Measurements from ENCODE around the gene PARP14. TPM values are rescaled to one million over a fixed set of nuclear protein-coding genes. Genes with fewer than 3 reads are reported as not detected.
A peak's percentile ranks its signal among the peaks of the same experiment; 100 is the strongest.

The PARP14 gene
- total and polyA plus RNA-seq, 4 donors: 13.9 to 40.3 (median 24.7) TPM

- Histone ChIP-seq H3K9me3 (ENCODE audit: control insufficient read depth, insufficient read depth, low read length) (no peaks in the 10 kb centered on the region), H3K4me1 (ENCODE audit: control insufficient read depth, insufficient read depth, low read length) (no peaks in the 10 kb centered on the region), H3K4me3 (ENCODE audit: low read depth, low read length) (no peak overlapping the region), H3K36me3 (ENCODE audit: control insufficient read depth, insufficient read depth, low read length) (no peaks in the 10 kb centered on the region), H3K27me3 (ENCODE audit: control insufficient read depth, insufficient read depth, low read length) (no peaks in the 10 kb centered on the region), H3K27ac (ENCODE audit: low read depth, low read length) (no peak overlapping the region)
- WGBS (ENCODE audit: insufficient coverage): no CpG with 5 or more reads among the region's 14 CpGs
- no peak for DNase-seq (ENCODE audit: low read depth in 4 of 6, low spot score in 6 of 6)
Measured at GRCh38 chr3:122660297-122660974, 20.2 kb upstream of the PARP14 start.

DNA sequence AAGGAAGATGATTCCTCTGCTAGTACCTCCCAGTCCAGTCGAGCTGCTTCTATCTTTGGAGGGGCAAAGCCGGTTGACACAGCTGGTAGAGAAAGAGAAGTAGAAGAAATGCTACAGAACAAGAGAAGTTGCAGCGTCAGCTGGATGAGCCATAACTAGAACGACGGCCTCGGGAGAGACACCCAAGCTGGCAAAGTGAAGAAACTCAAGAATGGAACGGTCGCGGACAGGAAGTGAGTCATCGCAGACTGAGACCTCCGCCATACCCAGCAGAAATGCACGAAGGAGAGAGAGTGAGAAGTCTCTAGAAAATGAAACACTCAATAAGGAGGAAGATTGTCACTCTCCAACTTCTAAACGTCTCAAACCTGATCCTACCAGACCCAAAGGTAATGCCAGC, 19.0 kb upstream of the PARP14 start:
- Histone ChIP-seq H3K4me1 (ENCODE audit: control insufficient read depth, insufficient read depth, low read length) (no peaks in the 10 kb centered on the region), H3K36me3 (ENCODE audit: control insufficient read depth, insufficient read depth, low read length) (no peaks in the 10 kb centered on the region), H3K4me3 (ENCODE audit: low read depth, low read length) (no peak overlapping the region), H3K27me3 (ENCODE audit: control insufficient read depth, insufficient read depth, low read length) (no peaks in the 10 kb centered on the region), H3K27ac (ENCODE audit: low read depth, low read length) (no peak overlapping the region), H3K9me3 (ENCODE audit: control insufficient read depth, insufficient read depth, low read length) (no peaks in the 10 kb centered on the region)
- no peak for DNase-seq (ENCODE audit: low read depth in 4 of 6, low spot score in 6 of 6)
- 93% methylated on average over 9 of the region's 13 CpGs for whole genome bisulfite sequencing (ENCODE audit: insufficient coverage)

DNA sequence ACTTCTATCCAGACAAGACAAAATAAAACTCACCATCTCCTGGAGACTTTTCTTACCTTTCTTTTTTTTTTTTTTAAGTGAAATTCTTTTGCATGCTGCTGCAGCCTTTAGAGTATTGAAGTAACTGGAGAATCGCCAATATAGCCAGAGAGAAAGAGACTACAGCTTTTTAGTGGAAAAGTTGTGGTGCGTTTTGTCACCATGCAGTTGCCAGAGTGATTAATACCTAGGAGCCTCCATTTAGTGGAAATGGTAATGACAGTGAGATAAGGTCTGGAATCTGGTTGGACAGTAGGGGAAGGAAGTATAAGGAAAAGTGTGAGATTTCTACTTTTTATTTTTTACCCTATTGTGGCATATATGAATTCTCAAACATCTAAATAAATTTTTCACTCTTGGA, 18.1 kb upstream of the PARP14 start:
- H3K36me3 ChIP-seq (ENCODE audit: control insufficient read depth, insufficient read depth, low read length): no peaks in the 10 kb centered on the region
- H3K27ac ChIP-seq (ENCODE audit: low read depth, low read length): no peak overlapping the region
- DNase-seq (ENCODE audit: low read depth in 4 of 6, low spot score in 6 of 6): no peak
- H3K9me3 ChIP-seq (ENCODE audit: control insufficient read depth, insufficient read depth, low read length): no peaks in the 10 kb centered on the region
- H3K4me1 ChIP-seq (ENCODE audit: control insufficient read depth, insufficient read depth, low read length): no peaks in the 10 kb centered on the region
- no peak overlapping the region for H3K4me3 ChIP-seq (ENCODE audit: low read depth, low read length)
- WGBS (ENCODE audit: insufficient coverage): 67% methylated on average over 1 of the region's 2 CpGs
- no peaks in the 10 kb centered on the region for H3K27me3 ChIP-seq (ENCODE audit: control insufficient read depth, insufficient read depth, low read length)

DNA sequence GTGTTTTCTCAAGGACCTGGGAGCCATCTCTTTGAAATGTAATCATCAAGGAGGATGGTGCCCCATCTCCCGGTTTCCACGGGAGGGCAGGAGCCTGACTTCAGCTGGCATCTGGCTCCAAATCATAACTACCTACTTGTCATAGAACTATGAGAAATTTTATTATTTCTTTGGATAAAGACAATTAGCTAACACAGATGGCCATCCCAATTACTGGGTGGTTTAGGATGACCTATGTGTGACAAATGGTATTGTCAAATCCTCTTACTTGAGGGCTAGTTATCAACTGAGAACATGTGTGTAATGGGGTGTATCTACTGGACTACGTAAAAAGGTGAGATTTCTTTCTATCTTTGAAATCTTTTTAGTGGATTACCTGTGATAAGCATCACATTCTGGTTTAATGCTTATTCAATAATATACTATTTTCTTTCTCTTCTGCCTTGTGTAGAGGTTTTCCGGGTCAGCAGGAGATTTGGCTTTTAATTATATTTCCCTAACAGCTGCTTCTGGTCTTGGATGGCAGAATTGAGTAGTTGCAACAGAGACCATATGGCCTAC, 15.3 kb upstream of the PARP14 start:
- DNase-seq (ENCODE audit: low read depth in 4 of 6, low spot score in 6 of 6): peak in 1 of 6 donors; percentile 15
- Histone ChIP-seq H3K27me3 (ENCODE audit: control insufficient read depth, insufficient read depth, low read length) (no peaks in the 10 kb centered on the region), H3K36me3 (ENCODE audit: control insufficient read depth, insufficient read depth, low read length) (no peaks in the 10 kb centered on the region), H3K4me3 (ENCODE audit: low read depth, low read length) (no peak overlapping the region), H3K4me1 (ENCODE audit: control insufficient read depth, insufficient read depth, low read length) (no peaks in the 10 kb centered on the region), H3K9me3 (ENCODE audit: control insufficient read depth, insufficient read depth, low read length) (no peaks in the 10 kb centered on the region), H3K27ac (ENCODE audit: low read depth, low read length) (no peak overlapping the region)
- WGBS (ENCODE audit: insufficient coverage): no CpG with 5 or more reads among the region's 4 CpGs

DNA sequence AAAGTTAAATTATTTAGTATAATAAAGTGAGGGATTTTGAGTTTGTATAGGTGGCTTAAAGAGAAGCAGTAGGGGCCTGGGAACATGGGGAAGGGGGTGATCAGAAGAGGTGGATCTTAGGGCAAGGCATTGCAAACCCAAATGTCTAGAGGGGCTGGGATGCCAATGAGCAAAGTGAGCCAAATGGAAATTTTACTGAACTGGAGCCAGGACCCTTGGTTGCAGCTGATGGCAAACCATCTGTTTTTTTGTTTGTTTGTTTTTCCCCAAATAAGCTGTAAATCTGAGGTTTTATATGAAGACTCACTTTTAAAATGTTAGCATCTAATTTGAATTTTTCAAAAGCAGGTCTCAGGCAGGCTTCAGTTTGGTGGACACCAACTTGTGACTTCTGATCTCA, 14.8 kb upstream of the PARP14 start:
- Histone ChIP-seq H3K4me3 (ENCODE audit: low read depth, low read length) (no peak overlapping the region), H3K4me1 (ENCODE audit: control insufficient read depth, insufficient read depth, low read length) (no peaks in the 10 kb centered on the region), H3K36me3 (ENCODE audit: control insufficient read depth, insufficient read depth, low read length) (no peaks in the 10 kb centered on the region), H3K9me3 (ENCODE audit: control insufficient read depth, insufficient read depth, low read length) (no peaks in the 10 kb centered on the region), H3K27ac (ENCODE audit: low read depth, low read length) (no peak overlapping the region), H3K27me3 (ENCODE audit: control insufficient read depth, insufficient read depth, low read length) (no peaks in the 10 kb centered on the region)
- DNase-seq (ENCODE audit: low read depth in 4 of 6, low spot score in 6 of 6): peak in 2 of 6 donors; percentile 38 to 52

- Histone ChIP-seq H3K4me1 (ENCODE audit: control insufficient read depth, insufficient read depth, low read length) (no peaks in the 10 kb centered on the region), H3K36me3 (ENCODE audit: control insufficient read depth, insufficient read depth, low read length) (no peaks in the 10 kb centered on the region), H3K27me3 (ENCODE audit: control insufficient read depth, insufficient read depth, low read length) (no peaks in the 10 kb centered on the region), H3K27ac (ENCODE audit: low read depth, low read length) (no peak overlapping the region), H3K9me3 (ENCODE audit: control insufficient read depth, insufficient read depth, low read length) (no peaks in the 10 kb centered on the region), H3K4me3 (ENCODE audit: low read depth, low read length) (no peak overlapping the region)
- WGBS (ENCODE audit: insufficient coverage): 92% methylated on average over 6 of the region's 8 CpGs
- DNase-seq (ENCODE audit: low read depth in 4 of 6, low spot score in 6 of 6): no peak
Measured at GRCh38 chr3:122668930-122669730, 11.5 kb upstream of the PARP14 start.

DNA sequence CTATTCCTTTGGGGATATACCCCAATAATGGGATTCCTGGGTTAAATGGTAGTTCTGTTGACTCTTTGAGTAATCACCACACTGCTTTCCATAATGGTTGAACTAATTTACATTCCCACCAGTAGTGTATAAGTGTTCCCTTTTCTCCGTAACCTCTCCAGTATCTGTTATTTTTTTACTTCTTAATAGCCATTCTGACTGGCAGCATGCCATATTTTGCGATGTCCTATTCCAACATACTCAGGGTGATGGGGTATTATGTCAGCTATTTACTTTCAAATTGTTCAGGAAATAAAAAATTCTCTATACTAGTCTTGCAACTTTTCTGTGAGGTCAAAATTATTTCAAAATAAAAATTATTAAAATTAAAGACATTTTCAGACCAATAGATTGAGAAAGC, 9.1 kb upstream of the PARP14 start:
- Histone ChIP-seq H3K36me3 (ENCODE audit: control insufficient read depth, insufficient read depth, low read length) (no peaks in the 10 kb centered on the region), H3K4me1 (ENCODE audit: control insufficient read depth, insufficient read depth, low read length) (no peaks in the 10 kb centered on the region), H3K27ac (ENCODE audit: low read depth, low read length) (no peak overlapping the region), H3K4me3 (ENCODE audit: low read depth, low read length) (no peak overlapping the region), H3K9me3 (ENCODE audit: control insufficient read depth, insufficient read depth, low read length) (no peaks in the 10 kb centered on the region), H3K27me3 (ENCODE audit: control insufficient read depth, insufficient read depth, low read length) (no peaks in the 10 kb centered on the region)
- no peak for DNase-seq (ENCODE audit: low read depth in 4 of 6, low spot score in 6 of 6)
- no CpG with 5 or more reads among the region's 2 CpGs for WGBS (ENCODE audit: insufficient coverage)

DNA sequence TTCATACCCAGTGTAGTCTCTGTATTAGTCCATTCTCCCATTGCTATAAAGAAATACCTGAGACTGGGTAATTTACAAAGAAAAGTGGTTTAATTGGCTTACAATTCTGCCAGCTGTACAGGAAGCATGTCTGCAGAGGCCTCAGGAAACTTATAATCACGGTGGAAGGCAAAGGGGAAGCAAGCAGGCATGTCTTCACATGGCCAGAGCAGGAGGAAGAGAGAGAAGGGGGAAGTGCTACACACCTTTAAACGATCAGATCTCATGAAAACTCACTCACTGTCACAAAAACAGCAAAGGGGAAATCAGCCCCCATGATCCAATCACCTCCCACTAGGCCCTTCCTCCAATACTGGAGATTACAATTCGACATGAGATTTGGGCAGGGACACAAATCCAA, 6.3 kb upstream of the PARP14 start:
- WGBS (ENCODE audit: insufficient coverage): no CpG with 5 or more reads among the region's 3 CpGs
- H3K36me3 ChIP-seq (ENCODE audit: control insufficient read depth, insufficient read depth, low read length): no peaks in the 10 kb centered on the region
- DNase-seq (ENCODE audit: low read depth in 4 of 6, low spot score in 6 of 6): no peak
- H3K4me1 ChIP-seq (ENCODE audit: control insufficient read depth, insufficient read depth, low read length): peaks cover 4% of the 10 kb centered on the region
- no peak overlapping the region for H3K4me3 ChIP-seq (ENCODE audit: low read depth, low read length)
- H3K9me3 ChIP-seq (ENCODE audit: control insufficient read depth, insufficient read depth, low read length): no peaks in the 10 kb centered on the region
- H3K27me3 ChIP-seq (ENCODE audit: control insufficient read depth, insufficient read depth, low read length): peaks cover 2% of the 10 kb centered on the region
- H3K27ac ChIP-seq (ENCODE audit: low read depth, low read length): no peak overlapping the region

GRCh38 chr3:122676759-122677158, 3.9 kb upstream of the PARP14 start:
- Histone ChIP-seq H3K27ac (ENCODE audit: low read depth, low read length) (no peak overlapping the region), H3K27me3 (ENCODE audit: control insufficient read depth, insufficient read depth, low read length) (peaks cover 18% of the 10 kb centered on the region), H3K9me3 (ENCODE audit: control insufficient read depth, insufficient read depth, low read length) (no peaks in the 10 kb centered on the region), H3K36me3 (ENCODE audit: control insufficient read depth, insufficient read depth, low read length) (no peaks in the 10 kb centered on the region), H3K4me1 (ENCODE audit: control insufficient read depth, insufficient read depth, low read length) (peaks cover 25% of the 10 kb centered on the region), H3K4me3 (ENCODE audit: low read depth, low read length) (no peak overlapping the region)
- DNase-seq (ENCODE audit: low read depth in 4 of 6, low spot score in 6 of 6): no peak
- no CpG with 5 or more reads among the region's 2 CpGs for WGBS (ENCODE audit: insufficient coverage)

GRCh38 chr3:122677216-122677615, 3.4 kb upstream of the PARP14 start:
- H3K4me1 ChIP-seq (ENCODE audit: control insufficient read depth, insufficient read depth, low read length): peaks cover 26% of the 10 kb centered on the region
- no peaks in the 10 kb centered on the region for H3K36me3 ChIP-seq (ENCODE audit: control insufficient read depth, insufficient read depth, low read length)
- no peak for DNase-seq (ENCODE audit: low read depth in 4 of 6, low spot score in 6 of 6)
- no peak overlapping the region for H3K27ac ChIP-seq (ENCODE audit: low read depth, low read length)
- no peak overlapping the region for H3K4me3 ChIP-seq (ENCODE audit: low read depth, low read length)
- WGBS (ENCODE audit: insufficient coverage): no CpG with 5 or more reads among the region's 1 CpG
- H3K9me3 ChIP-seq (ENCODE audit: control insufficient read depth, insufficient read depth, low read length): no peaks in the 10 kb centered on the region
- peaks cover 22% of the 10 kb centered on the region for H3K27me3 ChIP-seq (ENCODE audit: control insufficient read depth, insufficient read depth, low read length)
